CD4-positive, alpha-beta memory T cell (primary cell): ENCODE measurements around the gene PRSS8. TPM values are rescaled to one million over a fixed set of nuclear protein-coding genes. Genes with fewer than 3 reads are reported as not detected.
"Not testable (repeated sequence)": the region's sequence is repeated elsewhere in the genome, so short reads cannot be mapped to it uniquely, and the experiment has no call there.

Experiments
- CTCF ChIA-PET: fragments of 350-600 bp; sonication (Branson Sonifier 250); formaldehyde crosslinking; loops from one replicate; lab custom pipeline; 2021; ENCODE audit warnings: inconsistent platforms; ENCODE audit not compliant: partially characterized antibody; lab: Charles Lee
- POLR2A ChIA-PET: fragments of 350-600 bp; sonication (Branson Sonifier 250); formaldehyde crosslinking; loops from one replicate; lab custom pipeline; 2021; ENCODE audit not compliant: partially characterized antibody; lab: Charles Lee
- DNase-seq, 5 donors: peaks; one replicate each; pipeline versions ENCODE4 v3.0.0 to v3.0.0-alpha.2; 2020 to 2022; ENCODE audit warnings: mixed read lengths in 1 of 5
- H3K27ac ChIP-seq: one replicate; pipeline ENCODE4 v1.7.0; 2013; ENCODE audit warnings: low read depth, low read length
- H3K27me3 ChIP-seq: 2 replicates; pipeline ENCODE4 v1.7.0; 2013; ENCODE audit warnings: mild to moderate bottlenecking, low read length, moderate library complexity; ENCODE audit not compliant: insufficient read depth
- H3K36me3 ChIP-seq: 2 replicates; pipeline ENCODE4 v1.7.0; 2013; ENCODE audit warnings: mild to moderate bottlenecking, low read length, moderate library complexity; ENCODE audit not compliant: insufficient read depth
- H3K4me1 ChIP-seq: 2 replicates; pipeline ENCODE4 v1.7.0; 2013; ENCODE audit warnings: mild to moderate bottlenecking, low read length, moderate library complexity; ENCODE audit not compliant: insufficient read depth
- H3K4me3 ChIP-seq, 2 donors: one replicate each; pipeline ENCODE4 v1.7.0; 2013; ENCODE audit warnings: low read length in 2 of 2, mild to moderate bottlenecking in 1 of 2
- H3K9me3 ChIP-seq, 2 donors: one replicate each; pipeline ENCODE4 v1.7.0; 2013; ENCODE audit warnings: low read length in 2 of 2, control low read depth in 1 of 2; ENCODE audit not compliant: control insufficient read depth in 1 of 2
- H3K27ac Mint-ChIP-seq, 7 donors: one replicate each; pipeline ENCODE4 v1.8.0; 2020 to 2021; ENCODE audit warnings: mixed read lengths in 7 of 7, mild to moderate bottlenecking in 6 of 7, inconsistent platforms in 3 of 7, moderate library complexity in 3 of 7
- H3K27me3 Mint-ChIP-seq, 2 donors: one replicate each; pipeline ENCODE4 v1.8.0; 2020 to 2021; ENCODE audit warnings: mixed read lengths in 2 of 2
- H3K36me3 Mint-ChIP-seq, 2 donors: one replicate each; pipeline ENCODE4 v1.8.0; 2020 to 2021; ENCODE audit warnings: mixed read lengths in 2 of 2, inconsistent platforms in 1 of 2, mild to moderate bottlenecking in 1 of 2
- H3K4me1 Mint-ChIP-seq, 4 donors: one replicate each; pipeline ENCODE4 v1.8.0; 2020 to 2021; ENCODE audit warnings: mixed read lengths in 4 of 4, mild to moderate bottlenecking in 1 of 4
- H3K4me3 Mint-ChIP-seq, 8 donors: one replicate each; pipeline ENCODE4 v1.8.0; 2020 to 2021; ENCODE audit warnings: mixed read lengths in 8 of 8, mild to moderate bottlenecking in 7 of 8, moderate library complexity in 6 of 8, inconsistent platforms in 3 of 8
- H3K9me3 Mint-ChIP-seq, 8 donors: one replicate each; pipeline ENCODE4 v1.8.0; 2020 to 2021; ENCODE audit warnings: mixed read lengths in 8 of 8, mild to moderate bottlenecking in 5 of 8, inconsistent platforms in 3 of 8, moderate library complexity in 1 of 8
- intact Hi-C: fragments of 100-400 bp; cut with micrococcal nuclease; formaldehyde crosslinking; loops from one replicate; pipeline ENCODE4 v1.15.1; 2023
- polyA plus RNA-seq, 2 donors: library from polyadenylated mRNA; unstranded; fragments of 300-500 nt; fragmentation: Illumina TruSeq; gene quantifications; one replicate each; pipeline ENCODE4 v1.2.3, GENCODE V29; 2021
- total RNA-seq, 2 experiments: library from RNA; stranded (reverse); gene quantifications; one replicate each; pipeline ENCODE4 v1.2.3, GENCODE V29; 2021

The PRSS8 gene
- total and polyA plus RNA-seq, 4 experiments from 2014 or later, result 0.33 TPM; not detected in 3

DNA sequence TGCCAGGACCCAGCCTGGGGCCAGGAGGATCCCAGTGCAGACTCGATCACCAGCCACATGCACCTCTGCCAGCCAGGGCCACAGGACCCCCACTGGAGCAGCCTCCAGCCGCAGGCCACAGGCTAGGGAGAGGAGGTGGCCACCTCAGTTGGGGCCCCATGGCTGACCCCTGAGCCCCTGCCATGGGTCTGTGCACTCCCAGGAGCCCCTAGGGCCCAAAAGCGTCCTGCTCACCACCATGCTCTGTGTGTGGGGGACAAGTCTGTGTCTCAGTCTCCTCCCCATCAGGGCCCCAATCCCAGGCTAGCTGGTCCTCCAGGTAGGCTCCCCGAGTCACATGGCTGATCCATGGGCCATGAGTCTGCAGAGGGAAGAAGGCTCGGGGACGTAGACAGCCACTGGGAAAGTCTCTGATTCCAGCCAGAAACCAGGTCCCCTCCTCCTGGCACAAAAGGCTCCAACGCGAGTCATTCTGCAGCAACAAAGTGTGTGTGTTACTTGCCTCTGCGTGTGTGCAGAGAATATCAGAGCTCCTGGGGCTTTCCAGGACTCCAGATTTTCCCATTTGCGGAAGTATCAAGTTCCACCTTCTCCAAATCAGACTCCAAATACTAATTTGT lies 6.1 kb upstream of the PRSS8 start:
- Mint-ChIP-seq H3K27ac (peak overlapping the region; percentile 72 to 94 (median 91)), H3K4me1 (peaks cover 3 to 14% (median 10%) of the 10 kb centered on the region in 4 donors), H3K4me3 (peak overlapping the region; percentile 63 to 80 (median 74)), H3K36me3 (no peaks in the 10 kb centered on the region), H3K27me3 (no peaks in the 10 kb centered on the region), H3K9me3 (no peaks in the 10 kb centered on the region)
- ChIA-PET POLR2A (interaction anchor here (0.6 to 6.0 kb wide), 35 partner anchors 9 to 736 kb away, joined by 3 to 195 read pairs (median 6); partner anchors contain the start of genes ARMC5, BCKDK, FUS and HSD3B7), CTCF (interaction anchor here (0.5 to 3.6 kb wide), 42 partner anchors 8 to 727 kb away, joined by 3 to 56 read pairs (median 4); partner anchors contain the start of genes BCKDK, FUS, HSD3B7 and KAT8)
- H3K4me3 ChIP-seq, result peak overlapping the region in 1 of 2 donors; percentile 75
- H3K36me3 ChIP-seq, result no peaks in the 10 kb centered on the region
- peaks cover 15% of the 10 kb centered on the region for H3K4me1 ChIP-seq
- intact Hi-C loops, result loop anchor here (1.0 to 2.0 kb wide), 11 partner anchors 24 to 318 kb away; partner anchors contain the start of genes ARMC5, FUS, HSD3B7 and KAT8
- H3K27ac ChIP-seq, result peak overlapping the region; percentile 42
- H3K9me3 ChIP-seq, result no peaks in the 10 kb centered on the region
- no peaks in the 10 kb centered on the region for H3K27me3 ChIP-seq
- DNase-seq, result no peak

DNA sequence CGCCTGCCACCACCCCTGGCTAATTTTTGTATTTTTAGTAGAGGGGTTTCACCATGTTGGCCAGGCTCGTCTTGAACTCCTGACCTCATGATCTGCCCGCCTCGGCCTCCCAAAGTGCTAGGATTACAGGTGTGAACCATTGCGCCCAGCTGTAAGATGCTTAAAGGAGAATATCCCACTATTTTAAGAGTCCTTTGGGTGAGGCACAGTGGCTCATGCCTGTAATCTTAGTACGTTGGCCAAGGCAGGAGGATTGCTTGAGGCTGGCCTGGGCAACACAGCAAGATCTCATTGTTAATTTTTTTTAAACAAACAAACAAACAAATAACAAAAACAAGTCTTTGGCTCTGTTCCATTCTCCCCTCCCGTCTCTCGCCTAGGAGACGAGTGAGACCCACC lies 5.5 kb upstream of the PRSS8 start:
- H3K9me3 ChIP-seq, H3K4me3 ChIP-seq, H3K4me3 Mint-ChIP-seq, intact Hi-C loops, H3K27me3 ChIP-seq, H3K36me3 ChIP-seq, H3K27me3 Mint-ChIP-seq, H3K27ac ChIP-seq, H3K9me3 Mint-ChIP-seq, DNase-seq, H3K36me3 Mint-ChIP-seq: not testable (repeated sequence)
- peaks cover 15% of the 10 kb centered on the region for H3K4me1 ChIP-seq
- POLR2A ChIA-PET, result interaction anchor here (1.8 to 6.0 kb wide), 7 partner anchors 8 to 192 kb away, joined by 5 to 195 read pairs (median 10); partner anchors contain the start of genes FUS, HSD3B7, KAT8 and ORAI3
- H3K4me1 Mint-ChIP-seq, result peaks cover 3 to 14% (median 10%) of the 10 kb centered on the region in 4 donors
- H3K27ac Mint-ChIP-seq, result peak overlapping the region in 2 of 7 donors; percentile 44 to 70
- CTCF ChIA-PET, result interaction anchor here (2.1 to 2.9 kb wide), 2 partner anchors 30 to 303 kb away, joined by 7 to 10 read pairs; no protein-coding TSS in a partner anchor

- H3K9me3 Mint-ChIP-seq, result no peaks in the 10 kb centered on the region
- H3K27me3 ChIP-seq, result no peaks in the 10 kb centered on the region
- no peak overlapping the region for H3K4me3 Mint-ChIP-seq
- H3K27me3 Mint-ChIP-seq, result no peaks in the 10 kb centered on the region
- peaks cover 3 to 14% (median 10%) of the 10 kb centered on the region in 4 donors for H3K4me1 Mint-ChIP-seq
- no peaks in the 10 kb centered on the region for H3K36me3 Mint-ChIP-seq
- POLR2A ChIA-PET, result interaction anchor here (0.6 to 6.0 kb wide), 3 partner anchors 8 to 41 kb away, joined by 3 to 121 read pairs (median 3); partner anchors contain the start of genes FUS and KAT8
- H3K9me3 ChIP-seq, result no peaks in the 10 kb centered on the region
- H3K27ac Mint-ChIP-seq, result peak overlapping the region in 2 of 7 donors; percentile 8 to 30
- H3K27ac ChIP-seq, result no peak overlapping the region
- CTCF ChIA-PET, result no interaction called here
- H3K4me3 ChIP-seq, result no peak overlapping the region
- no peak for DNase-seq
- peaks cover 15% of the 10 kb centered on the region for H3K4me1 ChIP-seq
- intact Hi-C loops, result no loop called here
- no peaks in the 10 kb centered on the region for H3K36me3 ChIP-seq
These were observed 3.4 kb upstream of the PRSS8 start for GRCh38 chr16:31138621-31139578.

GRCh38 chr16:31136822-31137499 lies 1.4 kb upstream of the PRSS8 start:
- H3K4me1 Mint-ChIP-seq, H3K4me3 Mint-ChIP-seq, H3K36me3 ChIP-seq, H3K27ac Mint-ChIP-seq, H3K27ac ChIP-seq, H3K4me3 ChIP-seq, H3K9me3 Mint-ChIP-seq, H3K27me3 ChIP-seq, intact Hi-C loops, DNase-seq, H3K36me3 Mint-ChIP-seq, H3K27me3 Mint-ChIP-seq, H3K4me1 ChIP-seq, H3K9me3 ChIP-seq: not testable (repeated sequence)
- POLR2A ChIA-PET, result interaction anchor here (1.0 kb wide), 1 partner anchor 140 kb away, joined by 3 read pairs; no protein-coding TSS in a partner anchor
- CTCF ChIA-PET, result interaction anchor here (1.4 kb wide), 1 partner anchor 731 kb away, joined by 3 read pairs; no protein-coding TSS in a partner anchor

DNA sequence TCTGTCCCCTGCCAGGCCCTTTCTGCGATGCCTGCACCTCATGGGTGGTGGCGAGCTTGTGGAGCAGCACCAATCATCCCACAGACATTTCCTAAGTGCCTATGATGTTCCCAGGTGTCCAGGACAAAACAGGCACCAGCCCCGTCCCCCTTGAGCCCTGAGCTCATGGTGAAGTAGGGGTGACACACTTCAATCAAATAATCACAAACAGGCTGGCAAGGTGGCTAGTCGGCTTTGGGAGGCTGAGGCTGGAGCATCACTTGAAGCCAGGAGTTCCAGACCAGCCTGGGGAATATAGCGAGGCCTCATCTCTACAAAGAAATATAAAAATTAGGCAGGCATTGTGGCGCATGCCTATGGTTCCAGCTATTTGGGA lies 748 bp upstream of the PRSS8 start:
- H3K9me3 Mint-ChIP-seq, result no peaks in the 10 kb centered on the region
- ChIA-PET CTCF (interaction anchor here (1.4 kb wide), 1 partner anchor 732 kb away, joined by 3 read pairs; no protein-coding TSS in a partner anchor), POLR2A (interaction anchor here (0.6 to 1.0 kb wide), 3 partner anchors 18 to 139 kb away, joined by 3 to 5 read pairs (median 3); partner anchors contain the start of gene KAT8)
- peaks cover 4 to 12% of the 10 kb centered on the region in 2 donors for H3K36me3 Mint-ChIP-seq
- Histone ChIP-seq H3K4me1 (no peaks in the 10 kb centered on the region), H3K36me3 (no peaks in the 10 kb centered on the region), H3K27ac (no peak overlapping the region), H3K27me3 (no peaks in the 10 kb centered on the region), H3K4me3 (no peak overlapping the region), H3K9me3 (no peaks in the 10 kb centered on the region)
- H3K27me3 Mint-ChIP-seq, result no peaks in the 10 kb centered on the region
- DNase-seq, result no peak
- H3K4me1 Mint-ChIP-seq, result peaks cover 0 to 4% (median 0%) of the 10 kb centered on the region in 4 donors
- no peak overlapping the region for H3K4me3 Mint-ChIP-seq
- intact Hi-C loops, result no loop called here
- H3K27ac Mint-ChIP-seq, result no peak overlapping the region

DNA sequence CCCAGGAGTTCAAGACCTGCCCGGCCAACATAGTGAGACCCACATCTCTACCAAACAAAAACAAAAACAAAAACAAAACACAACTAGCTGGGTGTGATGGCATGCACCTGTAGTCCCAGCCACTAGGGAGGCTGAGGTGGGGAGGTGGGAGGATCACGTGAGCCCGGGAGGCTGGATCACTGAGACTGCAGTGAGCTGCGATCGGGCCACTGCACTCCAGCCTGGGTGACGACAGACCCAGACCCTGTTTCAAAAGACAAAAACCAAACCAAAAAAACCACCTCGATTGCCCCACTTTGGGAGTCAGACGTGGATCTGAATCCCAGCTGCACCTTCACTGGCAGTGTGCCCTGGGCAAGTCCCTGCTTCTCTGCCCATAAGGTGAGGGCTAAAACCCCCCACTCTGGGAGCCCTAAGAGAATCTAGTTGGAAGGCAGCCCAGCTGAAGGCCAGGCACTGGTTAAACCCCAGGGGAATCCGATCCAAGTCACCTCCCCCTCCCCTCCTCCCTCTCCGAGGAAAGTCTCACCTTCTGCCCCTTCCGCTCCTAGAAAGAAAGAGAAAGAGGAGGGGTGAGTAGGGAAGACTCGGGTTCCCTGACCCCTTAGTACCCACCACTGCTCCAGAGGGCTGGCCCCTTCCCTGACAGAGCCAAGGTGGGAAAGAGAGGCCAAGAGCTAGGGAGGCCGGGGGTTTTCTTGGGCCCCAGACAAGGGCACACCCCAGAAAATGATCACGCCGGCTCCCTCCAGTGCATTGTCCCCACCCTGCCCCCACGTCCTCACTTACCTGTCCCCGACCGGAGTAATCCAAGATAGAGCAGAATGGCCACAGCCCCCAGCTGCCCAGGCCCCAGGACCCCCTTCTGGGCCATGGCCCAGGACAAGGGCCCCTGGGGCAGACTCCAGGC lies 647 bp downstream of the PRSS8 start:
- ChIA-PET CTCF (interaction anchor here (0.8 to 2.6 kb wide), 3 partner anchors 8 to 733 kb away, joined by 3 to 10 read pairs (median 3); no protein-coding TSS in a partner anchor), POLR2A (interaction anchor here (1.5 kb wide), 1 partner anchor 8 kb away, joined by 4 read pairs; no protein-coding TSS in a partner anchor)
- no peak overlapping the region for H3K4me3 ChIP-seq
- peaks cover 4 to 19% of the 10 kb centered on the region in 2 donors for H3K36me3 Mint-ChIP-seq
- intact Hi-C loops, result no loop called here
- DNase-seq, result no peak
- H3K27me3 ChIP-seq, result no peaks in the 10 kb centered on the region
- no peaks in the 10 kb centered on the region for H3K9me3 ChIP-seq
- H3K4me1 ChIP-seq, result no peaks in the 10 kb centered on the region
- H3K4me1 Mint-ChIP-seq, result peaks cover 0 to 3% (median 0%) of the 10 kb centered on the region in 4 donors
- H3K27ac ChIP-seq, result no peak overlapping the region
- no peaks in the 10 kb centered on the region for H3K27me3 Mint-ChIP-seq
- no peak overlapping the region for H3K4me3 Mint-ChIP-seq
- H3K27ac Mint-ChIP-seq, result no peak overlapping the region
- peaks cover 10% of the 10 kb centered on the region for H3K36me3 ChIP-seq
- H3K9me3 Mint-ChIP-seq, result no peaks in the 10 kb centered on the region
